HFFc6 (cell line): ENCODE data around the gene RARRES2. TPM values are rescaled to one million over a fixed set of nuclear protein-coding genes. Genes with fewer than 3 reads are reported as not detected.

Experiments used
- DNase-seq: peaks from one replicate; pipeline ENCODE4 v3.0.0-alpha.2; 2018
- H3K27ac Mint-ChIP-seq: 2 replicates; pipeline ENCODE4 v1.8.0; 2020; ENCODE audit warnings: mild to moderate bottlenecking, mixed read lengths
- H3K27me3 Mint-ChIP-seq: 2 replicates; pipeline ENCODE4 v1.8.0; 2021; ENCODE audit warnings: mild to moderate bottlenecking, moderate library complexity, mixed read lengths; ENCODE audit not compliant: insufficient read depth
- H3K36me3 Mint-ChIP-seq: 2 replicates; pipeline ENCODE4 v1.8.0; 2021; ENCODE audit warnings: low read depth, mixed read lengths
- H3K4me1 Mint-ChIP-seq: 2 replicates; pipeline ENCODE4 v1.8.0; 2020; ENCODE audit warnings: low read depth, mixed read lengths
- H3K4me3 Mint-ChIP-seq: 2 replicates; pipeline ENCODE4 v1.8.0; 2020; ENCODE audit warnings: mild to moderate bottlenecking, moderate library complexity, mixed read lengths
- H3K9me3 Mint-ChIP-seq: 2 replicates; pipeline ENCODE4 v1.8.0; 2020; ENCODE audit warnings: mild to moderate bottlenecking, mixed read lengths
- total RNA-seq, 6 experiments: library from RNA; stranded (reverse); fragmentation: NEBNext Ultra II Directional; extraction: Animal tissue kit (Norgen Biotek cat#: 25700); gene quantifications; 2 replicates in 1 of 6; 3 replicates in 5 of 6; pipeline ENCODE4 v1.2.3, GENCODE V29; 2021
- TF ChIP-seq, protein P1 (sequence below): fragments of 200-600 bp; sonication (generic); IDR thresholded peaks from 2 replicates; pipeline ENCODE4 v1.5.0; 2021; ENCODE audit warnings: antibody characterized with exemption, mild to moderate bottlenecking

RARRES2 gene
- total RNA-seq, 6 experiments from 2014 or later = 0.28 to 0.39 TPM; not detected in 4

DNA sequence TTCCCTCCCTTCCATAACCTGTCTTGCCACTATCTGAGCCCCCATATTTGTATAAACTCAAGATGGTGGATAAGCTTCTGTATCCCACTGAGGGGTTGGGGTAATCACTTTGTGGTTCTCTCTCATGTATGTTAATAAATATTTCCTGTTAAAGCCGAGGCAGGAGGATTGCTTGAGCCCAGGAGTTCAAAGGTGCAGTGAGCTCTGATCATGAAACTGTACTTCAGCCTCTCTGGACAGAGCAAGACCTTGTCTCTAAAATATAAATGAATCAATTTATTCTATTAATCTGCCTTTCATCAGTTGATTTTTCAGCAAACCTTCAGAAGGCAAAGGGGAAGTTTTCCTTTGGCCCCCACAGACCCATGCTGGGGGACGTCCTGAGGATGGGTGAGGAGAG is 1.8 kb upstream of the RARRES2 start:
- no peak overlapping the region for H3K4me3 Mint-ChIP-seq
- H3K4me1 Mint-ChIP-seq = peaks cover 6% of the 10 kb centered on the region; the same call in 1 of the 2 replicates
- TF ChIP-seq, protein P1, sequence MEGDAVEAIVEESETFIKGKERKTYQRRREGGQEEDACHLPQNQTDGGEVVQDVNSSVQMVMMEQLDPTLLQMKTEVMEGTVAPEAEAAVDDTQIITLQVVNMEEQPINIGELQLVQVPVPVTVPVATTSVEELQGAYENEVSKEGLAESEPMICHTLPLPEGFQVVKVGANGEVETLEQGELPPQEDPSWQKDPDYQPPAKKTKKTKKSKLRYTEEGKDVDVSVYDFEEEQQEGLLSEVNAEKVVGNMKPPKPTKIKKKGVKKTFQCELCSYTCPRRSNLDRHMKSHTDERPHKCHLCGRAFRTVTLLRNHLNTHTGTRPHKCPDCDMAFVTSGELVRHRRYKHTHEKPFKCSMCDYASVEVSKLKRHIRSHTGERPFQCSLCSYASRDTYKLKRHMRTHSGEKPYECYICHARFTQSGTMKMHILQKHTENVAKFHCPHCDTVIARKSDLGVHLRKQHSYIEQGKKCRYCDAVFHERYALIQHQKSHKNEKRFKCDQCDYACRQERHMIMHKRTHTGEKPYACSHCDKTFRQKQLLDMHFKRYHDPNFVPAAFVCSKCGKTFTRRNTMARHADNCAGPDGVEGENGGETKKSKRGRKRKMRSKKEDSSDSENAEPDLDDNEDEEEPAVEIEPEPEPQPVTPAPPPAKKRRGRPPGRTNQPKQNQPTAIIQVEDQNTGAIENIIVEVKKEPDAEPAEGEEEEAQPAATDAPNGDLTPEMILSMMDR = no peak
- no peaks in the 10 kb centered on the region for H3K36me3 Mint-ChIP-seq
- no peaks in the 10 kb centered on the region for H3K9me3 Mint-ChIP-seq
- no peak for DNase-seq
- peaks cover 32% of the 10 kb centered on the region for H3K27me3 Mint-ChIP-seq
- H3K27ac Mint-ChIP-seq = no peak overlapping the region

DNA sequence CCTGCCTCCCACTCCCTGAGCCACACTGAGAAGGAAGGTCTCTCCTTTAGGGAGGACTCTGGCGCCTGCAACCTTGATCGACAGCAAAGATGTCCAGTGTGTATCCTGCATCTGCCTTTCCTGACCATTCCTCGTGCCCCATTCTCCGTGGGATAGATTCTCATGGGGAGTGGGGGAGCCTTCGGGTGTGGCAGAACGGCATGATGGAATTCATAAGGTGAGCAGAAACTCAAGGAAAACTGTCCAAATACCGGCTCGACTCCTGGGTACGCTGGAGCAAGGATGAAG is 636 bp upstream of the RARRES2 start:
- Mint-ChIP-seq H3K27me3 (peaks cover 32% of the 10 kb centered on the region), H3K27ac (no peak overlapping the region), H3K9me3 (no peaks in the 10 kb centered on the region), H3K4me1 (peaks cover 6% of the 10 kb centered on the region; the same call in 1 of the 2 replicates), H3K36me3 (no peaks in the 10 kb centered on the region), H3K4me3 (no peak overlapping the region)
- TF ChIP-seq, protein P1 = no peak
- no peak for DNase-seq

DNA sequence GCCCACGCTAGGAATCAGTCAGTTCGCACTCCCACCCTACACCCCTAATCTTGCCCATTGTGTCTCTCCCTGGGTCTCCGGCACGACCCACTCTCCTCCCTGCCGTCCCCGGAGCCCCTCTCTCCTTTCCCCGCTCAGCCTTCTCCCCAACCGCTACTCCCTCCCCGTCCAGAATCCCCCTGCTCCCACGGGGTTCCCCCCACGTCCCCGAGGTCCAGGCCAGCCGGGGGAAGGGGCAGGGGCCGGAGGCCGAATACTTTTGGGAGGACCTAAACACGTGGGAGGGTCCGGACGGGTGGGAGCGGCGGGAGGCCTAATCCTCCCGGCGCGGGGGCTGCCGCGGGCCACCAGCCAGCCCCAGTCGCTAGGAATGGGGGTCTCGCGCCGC is 560 bp downstream of the RARRES2 start:
- no peaks in the 10 kb centered on the region for H3K36me3 Mint-ChIP-seq
- H3K27ac Mint-ChIP-seq = no peak overlapping the region
- peaks cover 6% of the 10 kb centered on the region; the same call in 1 of the 2 replicates for H3K4me1 Mint-ChIP-seq
- DNase-seq = no peak
- peaks cover 30% of the 10 kb centered on the region for H3K27me3 Mint-ChIP-seq
- H3K4me3 Mint-ChIP-seq = no peak overlapping the region
- TF ChIP-seq, protein P1 = no peak
- H3K9me3 Mint-ChIP-seq = no peaks in the 10 kb centered on the region

DNA sequence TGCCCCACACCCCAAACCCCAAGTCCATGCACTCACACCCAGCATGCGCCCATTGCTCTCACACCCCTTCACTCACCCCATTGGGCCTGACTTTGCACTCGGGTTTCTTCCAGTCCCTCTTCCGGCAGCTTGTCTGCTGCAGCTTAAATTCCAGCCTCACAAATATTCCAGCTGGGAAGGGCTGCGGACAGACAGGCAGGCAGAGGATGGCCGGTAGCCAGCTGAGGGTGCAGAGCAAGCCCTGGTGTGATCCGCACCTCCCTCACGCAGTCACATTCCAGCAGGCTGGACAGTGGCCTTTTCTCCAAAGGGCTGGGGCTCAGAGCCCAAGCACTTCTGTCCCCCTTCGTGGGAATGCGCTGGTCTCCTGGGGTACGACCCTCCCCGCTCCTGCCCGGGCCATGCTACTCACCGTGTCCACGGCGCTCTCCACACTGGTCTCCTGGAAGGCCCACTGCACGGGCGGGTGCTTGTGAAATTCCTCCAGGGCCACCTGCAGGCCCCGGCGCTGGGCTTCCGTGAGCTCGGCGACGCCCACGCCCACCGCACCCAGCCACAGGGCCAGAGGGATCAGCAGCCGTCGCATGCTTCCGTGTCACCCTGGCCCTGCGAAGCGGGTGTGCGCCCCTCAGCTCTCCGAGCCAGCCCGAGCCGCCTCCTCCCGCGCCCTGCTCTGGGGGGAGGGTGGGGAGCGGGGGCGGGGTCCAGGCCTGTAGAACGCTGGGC is 1.2 kb downstream of the RARRES2 start:
- Mint-ChIP-seq H3K27me3 (peaks cover 28% of the 10 kb centered on the region), H3K4me3 (no peak overlapping the region), H3K36me3 (no peaks in the 10 kb centered on the region), H3K4me1 (peaks cover 7% of the 10 kb centered on the region; the same call in 1 of the 2 replicates), H3K9me3 (no peaks in the 10 kb centered on the region), H3K27ac (no peak overlapping the region)
- TF ChIP-seq, protein P1 = no peak
- no peak for DNase-seq

DNA sequence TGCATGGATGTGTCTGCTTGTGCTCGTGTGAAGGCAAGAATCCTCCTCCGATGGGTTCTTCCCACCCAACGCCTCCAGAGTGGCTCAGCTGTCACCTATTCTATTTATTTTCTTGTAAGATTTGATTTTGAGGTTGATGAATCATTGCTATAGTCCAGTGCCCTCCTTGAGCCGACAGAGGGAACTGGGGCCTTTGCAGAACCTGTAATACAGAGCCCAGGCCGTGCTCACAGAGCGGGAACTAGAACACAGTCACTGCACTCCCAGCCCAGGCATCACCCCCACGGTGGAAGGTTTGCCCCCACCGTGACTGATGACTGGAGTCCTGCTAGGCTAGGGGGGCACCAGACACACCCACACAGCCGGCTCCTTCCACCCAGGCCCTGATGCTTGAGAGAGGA is 2.0 kb downstream of the RARRES2 start:
- H3K36me3 Mint-ChIP-seq = no peaks in the 10 kb centered on the region
- no peak overlapping the region for H3K4me3 Mint-ChIP-seq
- H3K4me1 Mint-ChIP-seq = peaks cover 12% of the 10 kb centered on the region; the same call in 1 of the 2 replicates
- peaks cover 28% of the 10 kb centered on the region for H3K27me3 Mint-ChIP-seq
- no peak for DNase-seq
- H3K9me3 Mint-ChIP-seq = no peaks in the 10 kb centered on the region
- TF ChIP-seq, protein P1 = no peak
- no peak overlapping the region for H3K27ac Mint-ChIP-seq
